Erythroblast (primary cell): ENCODE data around the gene PCDH9.

Experiments
- GATA1 ChIP-seq: IDR thresholded peaks from 2 replicates; pipeline ENCODE4 v1.6.1; 2011; ENCODE audit warnings: low read depth, mild to moderate bottlenecking, control low read depth, low read length, moderate library complexity
- POLR2A ChIP-seq: IDR thresholded peaks from 2 replicates; pipeline ENCODE4 v1.6.1; 2011; ENCODE audit warnings: mild to moderate bottlenecking, low read length

- TF ChIP-seq POLR2A: no peak
- TF ChIP-seq GATA1: no peak
Observed at GRCh38 chr13:66759919-66760318, 470.2 kb downstream of the PCDH9 start.
